KMS-11 (cell line): ENCODE measurements around the gene GPX3.

Experiments used
- H2AFZ ChIP-seq: fragments of 200-600 bp; sonication (generic); 2 replicates; pipeline ENCODE4 v1.6.1; 2016; ENCODE audit warnings: antibody characterized with exemption, mixed run types, low read depth
- H3K27ac ChIP-seq: fragments of 200-600 bp; sonication (generic); 2 replicates; pipeline ENCODE4 v1.6.1; 2016; ENCODE audit warnings: mild to moderate bottlenecking, mixed run types
- H3K27me3 ChIP-seq: fragments of 200-600 bp; sonication (generic); 2 replicates; pipeline ENCODE4 v1.6.1; 2017; ENCODE audit warnings: mild to moderate bottlenecking, low read depth, mixed run types, moderate library complexity; ENCODE audit not compliant: insufficient read depth
- H3K36me3 ChIP-seq: fragments of 200-600 bp; sonication (generic); 2 replicates; pipeline ENCODE4 v1.6.1; 2017; ENCODE audit warnings: mild to moderate bottlenecking, mixed run types; ENCODE audit not compliant: insufficient read depth
- H3K4me1 ChIP-seq: fragments of 200-600 bp; sonication (generic); 2 replicates; pipeline ENCODE4 v1.6.1; 2016; ENCODE audit warnings: mild to moderate bottlenecking, low read depth, mixed run types; ENCODE audit not compliant: poor library complexity, severe bottlenecking
- H3K4me2 ChIP-seq: fragments of 200-600 bp; sonication (generic); 2 replicates; pipeline ENCODE4 v1.7.0; 2016; ENCODE audit warnings: mild to moderate bottlenecking, mixed run types
- H3K4me3 ChIP-seq: fragments of 200-600 bp; sonication (generic); IDR thresholded peaks from 2 replicates; pipeline ENCODE4 v1.6.1; 2017; ENCODE audit warnings: low read depth, low read length, mixed read lengths; ENCODE audit not compliant: insufficient read depth
- H3K79me2 ChIP-seq: fragments of 200-600 bp; sonication (generic); 2 replicates; pipeline ENCODE4 v1.6.1; 2016; ENCODE audit warnings: low read depth, mixed run types; ENCODE audit not compliant: insufficient read depth
- H3K9ac ChIP-seq: fragments of 200-600 bp; sonication (generic); 2 replicates; pipeline ENCODE4 v1.6.1; 2016; ENCODE audit warnings: mild to moderate bottlenecking, mixed run types
- H4K20me1 ChIP-seq: fragments of 200-600 bp; sonication (generic); 2 replicates; pipeline ENCODE4 v1.6.1; 2016; ENCODE audit warnings: mild to moderate bottlenecking, mixed run types; ENCODE audit not compliant: insufficient read depth
- TF ChIP-seq, protein P1 (sequence below): fragments of 200-600 bp; sonication (generic); conservative IDR thresholded peaks from 2 replicates; pipeline ENCODE4 v1.6.1; 2017; ENCODE audit warnings: low read depth, mild to moderate bottlenecking, antibody characterized with exemption, low read length, moderate library complexity, mixed read lengths

GPX3 gene

DNA sequence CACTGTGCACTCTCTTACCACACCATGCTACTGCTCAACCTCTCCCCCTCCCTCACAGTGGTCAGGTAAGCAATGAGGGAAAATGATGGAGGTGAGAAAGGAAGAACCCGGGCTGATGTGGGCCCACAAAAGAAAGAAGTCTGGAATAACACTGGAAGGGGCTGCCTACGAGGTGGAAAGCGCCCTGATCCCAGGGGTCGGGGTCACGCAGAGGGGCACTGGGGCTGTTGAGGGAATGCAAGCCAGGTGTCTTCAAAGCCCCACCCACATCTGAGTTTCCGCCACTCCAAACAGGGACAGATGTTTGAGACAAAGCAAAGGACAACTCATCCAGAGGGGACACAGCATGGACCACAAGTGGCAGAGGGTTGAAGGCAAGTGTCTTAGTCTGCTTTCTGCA, 56.2 kb downstream of the GPX3 start:
- Histone ChIP-seq H3K27ac (no peak overlapping the region), H3K4me3 (no peak overlapping the region), H3K4me2 (no peak overlapping the region), H3K4me1 (peaks cover 19% of the 10 kb centered on the region), H3K9ac (no peak overlapping the region), H4K20me1 (no peaks in the 10 kb centered on the region), H3K36me3 (no peaks in the 10 kb centered on the region), H3K79me2 (peaks cover 89% of the 10 kb centered on the region), H2AFZ (no peak overlapping the region), H3K27me3 (no peaks in the 10 kb centered on the region)
- TF ChIP-seq, protein P1, sequence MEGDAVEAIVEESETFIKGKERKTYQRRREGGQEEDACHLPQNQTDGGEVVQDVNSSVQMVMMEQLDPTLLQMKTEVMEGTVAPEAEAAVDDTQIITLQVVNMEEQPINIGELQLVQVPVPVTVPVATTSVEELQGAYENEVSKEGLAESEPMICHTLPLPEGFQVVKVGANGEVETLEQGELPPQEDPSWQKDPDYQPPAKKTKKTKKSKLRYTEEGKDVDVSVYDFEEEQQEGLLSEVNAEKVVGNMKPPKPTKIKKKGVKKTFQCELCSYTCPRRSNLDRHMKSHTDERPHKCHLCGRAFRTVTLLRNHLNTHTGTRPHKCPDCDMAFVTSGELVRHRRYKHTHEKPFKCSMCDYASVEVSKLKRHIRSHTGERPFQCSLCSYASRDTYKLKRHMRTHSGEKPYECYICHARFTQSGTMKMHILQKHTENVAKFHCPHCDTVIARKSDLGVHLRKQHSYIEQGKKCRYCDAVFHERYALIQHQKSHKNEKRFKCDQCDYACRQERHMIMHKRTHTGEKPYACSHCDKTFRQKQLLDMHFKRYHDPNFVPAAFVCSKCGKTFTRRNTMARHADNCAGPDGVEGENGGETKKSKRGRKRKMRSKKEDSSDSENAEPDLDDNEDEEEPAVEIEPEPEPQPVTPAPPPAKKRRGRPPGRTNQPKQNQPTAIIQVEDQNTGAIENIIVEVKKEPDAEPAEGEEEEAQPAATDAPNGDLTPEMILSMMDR = no peak

DNA sequence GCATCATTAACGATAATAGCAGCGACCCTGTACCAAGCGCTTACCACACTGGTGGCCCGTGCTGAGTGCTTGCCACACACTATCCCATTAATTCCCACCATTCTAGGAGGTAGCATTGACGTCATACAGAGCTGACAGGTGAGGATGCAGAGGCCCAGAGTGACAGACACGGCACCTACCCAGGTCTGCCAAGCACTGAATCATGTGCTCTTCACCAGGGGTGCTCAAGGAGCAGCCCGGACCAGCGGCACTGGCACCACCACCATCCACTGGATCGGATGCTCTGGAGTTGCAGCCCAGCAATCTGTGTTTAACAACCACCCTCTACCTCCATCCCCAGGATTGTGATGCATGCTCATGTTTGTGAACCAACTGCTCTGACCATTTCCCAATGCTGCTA, 57.0 kb downstream of the GPX3 start:
- Histone ChIP-seq H3K4me3 (no peak overlapping the region), H3K4me2 (no peak overlapping the region), H4K20me1 (no peaks in the 10 kb centered on the region), H3K27me3 (no peaks in the 10 kb centered on the region), H2AFZ (no peak overlapping the region), H3K27ac (no peak overlapping the region), H3K9ac (no peak overlapping the region), H3K36me3 (no peaks in the 10 kb centered on the region), H3K4me1 (peaks cover 23% of the 10 kb centered on the region), H3K79me2 (peaks cover 90% of the 10 kb centered on the region)
- TF ChIP-seq, protein P1 = no peak

DNA sequence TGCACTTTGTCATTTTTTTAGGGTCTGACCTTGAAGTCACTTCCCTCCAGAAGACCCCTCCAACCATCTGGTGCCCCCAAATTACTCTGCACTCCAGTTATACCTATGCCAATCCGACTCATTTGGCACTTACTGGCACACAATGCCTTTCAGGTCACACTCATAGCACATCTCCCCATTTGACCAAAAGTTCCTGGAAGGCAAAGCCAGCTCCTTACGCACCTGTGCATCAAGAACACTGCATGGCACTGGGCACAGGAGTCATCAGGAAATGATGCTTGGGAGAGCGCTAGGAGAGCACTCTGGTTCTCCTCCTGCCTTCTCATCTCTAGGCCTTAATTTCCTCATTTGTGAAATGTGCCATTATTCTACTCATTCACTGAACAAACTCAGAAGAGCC, 57.6 kb downstream of the GPX3 start:
- Histone ChIP-seq H4K20me1 (no peaks in the 10 kb centered on the region), H3K36me3 (no peaks in the 10 kb centered on the region), H3K4me2 (no peak overlapping the region), H3K9ac (no peak overlapping the region), H3K4me3 (no peak overlapping the region), H3K79me2 (peaks cover 89% of the 10 kb centered on the region), H3K27me3 (no peaks in the 10 kb centered on the region), H2AFZ (no peak overlapping the region), H3K27ac (no peak overlapping the region), H3K4me1 (peaks cover 25% of the 10 kb centered on the region)
- TF ChIP-seq, protein P1 = no peak
